Fibroblast of peridontal ligament (primary cell): ENCODE measurements around the gene STK36.

Source experiments
- DNase-seq: peaks from one replicate; pipeline ENCODE4 v3.0.0-alpha.2; 2010; ENCODE audit errors: extremely low read depth

The STK36 gene

GRCh38 chr2:218718058-218718457, 46.2 kb downstream of the STK36 start:
- DNase-seq = no peak

- DNase-seq = no peak
Measured at GRCh38 chr2:218719457-218719856, 47.6 kb downstream of the STK36 start.

GRCh38 chr2:218720048-218721041, 48.5 kb downstream of the STK36 start:
- DNase-seq = no peak

GRCh38 chr2:218721488-218721887, 49.6 kb downstream of the STK36 start:
- no peak for DNase-seq

- no peak for DNase-seq
Measured at GRCh38 chr2:218721934-218722333, 50.0 kb downstream of the STK36 start.

- no peak for DNase-seq
Measured at GRCh38 chr2:218722419-218722818, 50.5 kb downstream of the STK36 start.

- DNase-seq = no peak
Measured at GRCh38 chr2:218722876-218723785, 51.2 kb downstream of the STK36 start.

- DNase-seq = no peak
Measured at GRCh38 chr2:218726004-218726574, 54.2 kb downstream of the STK36 start.

GRCh38 chr2:218727502-218728165, 55.7 kb downstream of the STK36 start:
- DNase-seq = peak; percentile 47

GRCh38 chr2:218729640-218730039, 57.8 kb downstream of the STK36 start:
- DNase-seq = no peak

- DNase-seq = no peak
Measured at GRCh38 chr2:218732052-218732760, 60.3 kb downstream of the STK36 start.

GRCh38 chr2:218732761-218733158, 60.9 kb downstream of the STK36 start:
- peak; percentile 47 for DNase-seq

GRCh38 chr2:218733171-218734021, 61.5 kb downstream of the STK36 start:
- peak; percentile 81 for DNase-seq

GRCh38 chr2:218734190-218734975, 62.5 kb downstream of the STK36 start:
- DNase-seq = no peak

- DNase-seq = peak; percentile 39
Measured at GRCh38 chr2:218736531-218736930, 64.6 kb downstream of the STK36 start.

GRCh38 chr2:218743068-218743467, 71.2 kb downstream of the STK36 start:
- DNase-seq = no peak

- DNase-seq = no peak
Measured at GRCh38 chr2:218744615-218745014, 72.7 kb downstream of the STK36 start.

GRCh38 chr2:218745160-218745558, 73.3 kb downstream of the STK36 start:
- no peak for DNase-seq
